Naive B cell (primary cell): ENCODE data around the gene MAL. TPM values are rescaled to one million over a fixed set of nuclear protein-coding genes. Genes with fewer than 3 reads are reported as not detected.

ENCODE experiments used
- ATAC-seq, 2 donors: fragments of 150-1000 bp; cut with Tn5 transposase; 2 replicates each; pipeline ENCODE4 v1.10.0; 2021; ENCODE audit warnings: low read depth in 2 of 2, mild to moderate bottlenecking in 2 of 2, moderate library complexity in 2 of 2
- DNase-seq: peaks from one replicate; pipeline ENCODE4 v3.0.0; 2022
- H3K27ac Mint-ChIP-seq, 6 donors: one replicate each; pipeline ENCODE4 v1.8.0; 2020 to 2022; ENCODE audit warnings: mild to moderate bottlenecking in 6 of 6, mixed read lengths in 6 of 6, moderate library complexity in 5 of 6, inconsistent platforms in 2 of 6
- H3K27me3 Mint-ChIP-seq, 3 donors: one replicate each; pipeline ENCODE4 v1.8.0; 2021 to 2022; ENCODE audit warnings: mixed read lengths in 3 of 3, mild to moderate bottlenecking in 1 of 3
- H3K36me3 Mint-ChIP-seq, 2 donors: one replicate each; pipeline ENCODE4 v1.8.0; 2020 to 2022; ENCODE audit warnings: mixed read lengths in 2 of 2, inconsistent platforms in 1 of 2, mild to moderate bottlenecking in 1 of 2
- H3K4me1 Mint-ChIP-seq, 3 donors: one replicate each; pipeline ENCODE4 v1.8.0; 2020 to 2022; ENCODE audit warnings: mixed read lengths in 3 of 3, inconsistent platforms in 1 of 3, mild to moderate bottlenecking in 1 of 3, moderate library complexity in 1 of 3
- H3K4me3 Mint-ChIP-seq, 8 donors: one replicate each; pipeline ENCODE4 v1.8.0; 2020 to 2022; ENCODE audit warnings: mild to moderate bottlenecking in 8 of 8, mixed read lengths in 8 of 8, moderate library complexity in 8 of 8, inconsistent platforms in 2 of 8
- H3K9me3 Mint-ChIP-seq, 7 donors: one replicate each; pipeline ENCODE4 v1.8.0; 2020 to 2022; ENCODE audit warnings: mixed read lengths in 7 of 7, mild to moderate bottlenecking in 5 of 7, inconsistent platforms in 2 of 7, moderate library complexity in 1 of 7
- polyA plus RNA-seq, 6 donors: library from polyadenylated mRNA; unstranded; fragments of 300-500 nt; fragmentation: Illumina TruSeq; gene quantifications; one replicate each; pipeline ENCODE4 v1.2.3, GENCODE V29; 2021; ENCODE audit warnings: low read depth in 6 of 6

Gene MAL
- 1 to 10 TPM in 2 of 6 donors, under 1 TPM in 2, not detected in 2; 0.41 to 1.1 (median 0.75) TPM for polyA plus RNA-seq

- Mint-ChIP-seq H3K4me3 (peak within 1 kb of the TSS in 7 of 8 donors; percentile 54 to 88 (median 70)), H3K27ac (no peak within 1 kb of the TSS), H3K27me3 (peaks cover 56 to 90% (median 69%) of the 10 kb centered on the region in 3 donors), H3K9me3 (peaks cover 0 to 2% (median 0%) of the 10 kb centered on the region in 7 donors), H3K36me3 (no peaks in the 10 kb centered on the region), H3K4me1 (peaks cover 0 to 18% (median 6%) of the 10 kb centered on the region in 3 donors)
- ATAC-seq: no peak
- no peak for DNase-seq
Observed at GRCh38 chr2:95025406-95026319, at the start of gene MAL. Gene MAL, plus strand, starts transcription at chr2:95025708. Its CDS starts 85 bp downstream, at chr2:95025793.

- H3K27ac Mint-ChIP-seq: no peak overlapping the region
- H3K9me3 Mint-ChIP-seq: peaks cover 0 to 4% (median 0%) of the 10 kb centered on the region in 7 donors
- no peak for ATAC-seq
- H3K4me3 Mint-ChIP-seq: no peak overlapping the region
- no peaks in the 10 kb centered on the region for H3K4me1 Mint-ChIP-seq
- H3K36me3 Mint-ChIP-seq: no peaks in the 10 kb centered on the region
- H3K27me3 Mint-ChIP-seq: peaks cover 0 to 29% (median 18%) of the 10 kb centered on the region in 3 donors
- no peak for DNase-seq
Observed at GRCh38 chr2:94977826-94978225, 47.7 kb upstream of the MAL start.

GRCh38 chr2:94978917-94979316, 46.6 kb upstream of the MAL start:
- Mint-ChIP-seq H3K4me1 (no peaks in the 10 kb centered on the region), H3K4me3 (no peak overlapping the region), H3K27me3 (peaks cover 0 to 29% (median 18%) of the 10 kb centered on the region in 3 donors), H3K36me3 (no peaks in the 10 kb centered on the region), H3K9me3 (peaks cover 0 to 4% (median 0%) of the 10 kb centered on the region in 7 donors), H3K27ac (no peak overlapping the region)
- ATAC-seq (no peak), DNase-seq (no peak)

- Mint-ChIP-seq H3K4me3 (no peak overlapping the region), H3K9me3 (peaks cover 0 to 4% (median 2%) of the 10 kb centered on the region in 7 donors), H3K27ac (no peak overlapping the region), H3K4me1 (no peaks in the 10 kb centered on the region), H3K36me3 (no peaks in the 10 kb centered on the region), H3K27me3 (peaks cover 5 to 33% (median 25%) of the 10 kb centered on the region in 3 donors)
- DNase-seq: no peak
- ATAC-seq: no peak
Observed at GRCh38 chr2:94979406-94980375, 45.8 kb upstream of the MAL start.

GRCh38 chr2:94980406-94980805, 45.1 kb upstream of the MAL start:
- ATAC-seq (no peak), DNase-seq (no peak)
- Mint-ChIP-seq H3K27me3 (peaks cover 8 to 32% (median 31%) of the 10 kb centered on the region in 3 donors), H3K9me3 (peaks cover 0 to 4% (median 2%) of the 10 kb centered on the region in 7 donors), H3K4me1 (no peaks in the 10 kb centered on the region), H3K36me3 (no peaks in the 10 kb centered on the region), H3K27ac (no peak overlapping the region), H3K4me3 (peak overlapping the region in 1 of 8 donors; percentile 1)

GRCh38 chr2:94982156-94982555, 43.4 kb upstream of the MAL start:
- ATAC-seq: no peak
- H3K4me3 Mint-ChIP-seq: no peak overlapping the region
- H3K9me3 Mint-ChIP-seq: peaks cover 0 to 4% (median 2%) of the 10 kb centered on the region in 7 donors
- H3K27ac Mint-ChIP-seq: no peak overlapping the region
- H3K36me3 Mint-ChIP-seq: no peaks in the 10 kb centered on the region
- peaks cover 15 to 36% (median 32%) of the 10 kb centered on the region in 3 donors for H3K27me3 Mint-ChIP-seq
- no peaks in the 10 kb centered on the region for H3K4me1 Mint-ChIP-seq
- no peak for DNase-seq

GRCh38 chr2:94982675-94983074, 42.8 kb upstream of the MAL start:
- Mint-ChIP-seq H3K27ac (no peak overlapping the region), H3K9me3 (peaks cover 0 to 4% (median 2%) of the 10 kb centered on the region in 7 donors), H3K27me3 (peaks cover 15 to 36% (median 28%) of the 10 kb centered on the region in 3 donors), H3K4me1 (no peaks in the 10 kb centered on the region), H3K4me3 (no peak overlapping the region), H3K36me3 (no peaks in the 10 kb centered on the region)
- ATAC-seq: no peak
- no peak for DNase-seq

- H3K27ac Mint-ChIP-seq: no peak overlapping the region
- DNase-seq (no peak), ATAC-seq (no peak)
- no peaks in the 10 kb centered on the region for H3K4me1 Mint-ChIP-seq
- peaks cover 0 to 4% (median 0%) of the 10 kb centered on the region in 7 donors for H3K9me3 Mint-ChIP-seq
- no peak overlapping the region for H3K4me3 Mint-ChIP-seq
- no peaks in the 10 kb centered on the region for H3K36me3 Mint-ChIP-seq
- peaks cover 14 to 29% (median 15%) of the 10 kb centered on the region in 3 donors for H3K27me3 Mint-ChIP-seq
Observed at GRCh38 chr2:94984964-94985575, 40.4 kb upstream of the MAL start.

- DNase-seq: no peak
- no peaks in the 10 kb centered on the region for H3K4me1 Mint-ChIP-seq
- H3K9me3 Mint-ChIP-seq: peaks cover 0 to 4% (median 0%) of the 10 kb centered on the region in 7 donors
- H3K27me3 Mint-ChIP-seq: peaks cover 14 to 29% (median 15%) of the 10 kb centered on the region in 3 donors
- H3K27ac Mint-ChIP-seq: no peak overlapping the region
- no peaks in the 10 kb centered on the region for H3K36me3 Mint-ChIP-seq
- ATAC-seq: no peak
- H3K4me3 Mint-ChIP-seq: no peak overlapping the region
Observed at GRCh38 chr2:94985636-94986035, 39.9 kb upstream of the MAL start.

- H3K4me1 Mint-ChIP-seq: no peaks in the 10 kb centered on the region
- ATAC-seq: no peak
- no peak overlapping the region for H3K27ac Mint-ChIP-seq
- peaks cover 0 to 4% (median 0%) of the 10 kb centered on the region in 7 donors for H3K9me3 Mint-ChIP-seq
- H3K27me3 Mint-ChIP-seq: peaks cover 14 to 27% (median 15%) of the 10 kb centered on the region in 3 donors
- DNase-seq: no peak
- no peak overlapping the region for H3K4me3 Mint-ChIP-seq
- H3K36me3 Mint-ChIP-seq: no peaks in the 10 kb centered on the region
Observed at GRCh38 chr2:94986392-94986963, 39.0 kb upstream of the MAL start.

GRCh38 chr2:94987074-94988020, 38.2 kb upstream of the MAL start:
- H3K27me3 Mint-ChIP-seq: peaks cover 14 to 23% (median 15%) of the 10 kb centered on the region in 3 donors
- H3K27ac Mint-ChIP-seq: no peak overlapping the region
- DNase-seq: no peak
- no peaks in the 10 kb centered on the region for H3K4me1 Mint-ChIP-seq
- H3K36me3 Mint-ChIP-seq: no peaks in the 10 kb centered on the region
- peaks cover 0 to 4% (median 0%) of the 10 kb centered on the region in 7 donors for H3K9me3 Mint-ChIP-seq
- ATAC-seq: no peak
- peak overlapping the region in 1 of 8 donors; percentile 31 for H3K4me3 Mint-ChIP-seq

GRCh38 chr2:94990956-94991355, 34.6 kb upstream of the MAL start:
- Mint-ChIP-seq H3K36me3 (no peaks in the 10 kb centered on the region), H3K4me3 (no peak overlapping the region), H3K27ac (no peak overlapping the region), H3K27me3 (peaks cover 9 to 33% (median 10%) of the 10 kb centered on the region in 3 donors), H3K9me3 (no peaks in the 10 kb centered on the region), H3K4me1 (no peaks in the 10 kb centered on the region)
- DNase-seq (no peak), ATAC-seq (no peak)
